Measurements from ENCODE around the gene CMSS1.
A peak's percentile ranks its signal among the peaks of the same experiment; 100 is the strongest.

Gene CMSS1

GRCh38 chr3:100068826-100069225, 251.2 kb downstream of the CMSS1 start:
- peak; percentile 90 for DNase-seq

GRCh38 chr3:100069472-100069871, 251.8 kb downstream of the CMSS1 start:
- no peak for DNase-seq

DNA sequence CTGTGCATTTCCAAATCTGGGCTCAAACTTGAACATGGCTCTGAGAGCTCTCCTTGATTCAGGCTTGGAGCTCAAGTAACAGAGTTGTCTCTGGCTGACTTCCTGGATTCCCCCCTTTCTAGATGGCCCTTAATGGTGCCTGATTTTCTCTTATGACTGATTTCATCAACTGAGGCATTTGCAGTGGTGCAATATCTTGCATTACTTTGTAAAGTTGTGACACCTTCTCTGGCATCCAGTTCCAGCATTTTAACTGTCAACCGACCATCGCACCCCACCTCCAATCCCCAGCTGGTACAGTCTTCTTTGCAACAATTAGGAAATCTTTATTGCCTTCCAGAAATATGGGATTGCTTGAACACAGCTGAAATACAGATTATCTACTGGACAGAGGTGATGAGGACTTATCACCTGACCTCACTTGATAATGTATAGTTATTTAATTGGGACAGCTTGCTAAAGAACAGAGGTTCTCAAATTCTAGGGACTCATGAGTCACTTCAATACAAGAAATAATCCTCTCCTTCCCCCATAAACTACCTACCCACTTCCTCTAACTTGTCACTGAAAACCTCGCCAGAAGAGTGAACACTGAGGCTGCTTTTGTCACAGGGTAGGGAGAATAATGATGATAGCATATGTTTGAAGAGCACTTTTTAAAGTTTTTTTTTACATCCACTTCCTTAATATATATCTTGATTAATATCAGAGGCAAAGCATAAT, 254.8 kb downstream of the CMSS1 start:
- DNase-seq, result peak; percentile 78

- peak; percentile 24 for DNase-seq
Measured at GRCh38 chr3:100073049-100073713, 255.5 kb downstream of the CMSS1 start.

DNA sequence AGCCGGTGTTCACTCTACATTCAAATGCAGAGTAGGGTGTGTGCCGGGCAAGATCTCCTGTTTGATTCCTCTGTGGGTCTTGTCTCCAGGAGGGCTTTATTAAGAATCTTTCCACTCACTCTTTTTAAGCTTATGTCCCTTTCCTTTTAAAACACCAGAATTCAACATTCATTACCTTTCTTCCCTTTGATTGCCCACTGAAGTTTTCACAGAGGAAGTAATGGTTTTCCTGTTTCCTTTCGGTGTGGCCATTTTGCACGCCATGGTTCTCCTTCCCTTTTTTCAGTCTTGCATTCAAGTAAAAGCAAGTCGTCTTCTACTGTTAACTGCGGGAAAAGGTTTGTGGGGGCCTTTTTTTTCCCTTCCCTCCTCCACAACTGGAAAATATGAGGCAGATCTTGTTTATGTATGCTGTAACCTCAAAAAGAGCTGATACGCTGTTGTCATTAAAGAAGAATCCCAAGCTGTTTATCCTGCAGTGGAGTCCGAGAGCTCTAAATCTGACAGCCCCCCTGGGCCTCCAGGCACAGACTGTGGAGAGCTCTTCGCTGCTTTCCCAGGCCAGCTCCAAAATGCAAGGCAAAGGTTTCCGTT, 256.1 kb downstream of the CMSS1 start:
- peak; percentile 70 for DNase-seq

- DNase-seq, result no peak
Measured at GRCh38 chr3:100075196-100075595, 257.5 kb downstream of the CMSS1 start.

DNA sequence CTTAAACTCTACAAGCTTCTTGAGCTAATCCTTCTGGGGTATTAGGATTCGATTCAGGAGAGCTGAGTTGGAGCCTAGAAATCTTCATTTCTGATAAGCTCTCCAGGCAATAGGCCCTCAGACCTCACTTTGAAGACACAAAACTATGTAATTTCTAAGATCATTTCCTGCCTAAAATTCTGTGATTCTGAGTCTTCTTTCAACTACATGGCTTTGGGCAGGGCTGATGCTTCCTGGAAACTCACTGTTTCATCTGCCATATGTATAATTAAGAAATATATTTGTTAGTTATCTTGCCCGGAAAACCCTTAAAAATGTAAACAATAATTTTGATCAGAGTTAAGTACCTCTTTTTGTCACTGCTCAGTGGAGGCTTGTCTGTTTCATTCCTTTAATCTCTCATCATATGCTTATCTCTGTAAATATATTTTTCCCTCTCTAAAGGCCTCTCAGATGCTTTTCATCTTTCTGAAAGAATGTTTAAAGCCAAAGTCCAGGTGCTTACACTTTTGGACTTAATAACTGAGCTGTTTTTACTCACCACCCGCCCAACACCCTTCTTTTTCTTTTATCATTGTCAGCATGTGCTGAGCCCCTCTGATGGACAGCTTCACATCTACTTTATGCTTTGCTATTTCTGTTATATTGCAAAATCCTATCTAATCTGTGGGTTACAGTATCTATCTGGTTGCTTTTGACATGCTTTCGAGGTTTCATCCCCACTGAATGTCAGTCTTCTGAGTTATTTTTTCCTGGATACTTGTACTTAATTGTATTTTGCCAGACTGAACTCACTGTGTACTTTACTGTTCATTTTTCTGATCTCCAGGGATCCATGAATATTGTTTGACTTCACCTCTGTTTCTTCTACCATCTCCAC, 258.4 kb downstream of the CMSS1 start:
- DNase-seq, result peak; percentile 77

DNA sequence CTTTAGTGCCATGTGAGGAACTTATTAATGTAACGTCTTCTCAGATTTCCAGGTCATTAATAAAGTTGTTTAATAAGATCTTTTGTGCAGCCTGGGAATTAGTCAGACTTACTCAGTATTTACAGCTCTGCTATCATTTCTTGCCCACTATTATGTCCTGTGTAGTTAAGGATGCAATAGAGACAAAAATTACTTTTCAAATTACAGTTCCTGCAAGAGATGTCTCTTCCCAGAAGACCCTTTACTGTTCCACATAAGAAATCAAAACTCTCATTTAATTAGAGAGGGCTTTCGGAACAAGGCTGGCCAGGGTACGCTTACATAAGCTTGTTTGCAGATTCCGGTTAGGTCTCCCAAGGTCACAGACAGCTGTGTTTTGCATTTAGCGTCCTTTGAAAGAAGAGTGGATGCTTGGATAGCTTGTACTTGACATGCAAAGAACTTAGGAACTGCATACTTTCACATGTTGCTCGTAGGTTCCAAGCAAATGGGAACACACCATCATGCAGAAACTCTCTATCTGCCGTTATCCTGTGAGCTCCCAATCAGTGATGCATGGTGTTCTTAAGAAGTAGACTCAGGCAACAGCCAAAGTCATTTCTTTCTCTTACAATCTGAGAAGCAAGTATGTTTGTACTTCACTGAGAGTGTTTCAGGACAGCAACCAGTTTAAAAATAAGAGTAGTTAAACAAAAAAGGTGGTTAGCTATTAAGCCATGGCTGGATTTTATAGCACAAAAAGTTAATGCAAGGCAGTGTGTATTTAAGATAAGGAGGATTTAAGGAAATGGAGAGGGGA, 259.3 kb downstream of the CMSS1 start:
- no peak for DNase-seq

- DNase-seq, result no peak
Measured at GRCh38 chr3:100079328-100079727, 261.7 kb downstream of the CMSS1 start.

DNA sequence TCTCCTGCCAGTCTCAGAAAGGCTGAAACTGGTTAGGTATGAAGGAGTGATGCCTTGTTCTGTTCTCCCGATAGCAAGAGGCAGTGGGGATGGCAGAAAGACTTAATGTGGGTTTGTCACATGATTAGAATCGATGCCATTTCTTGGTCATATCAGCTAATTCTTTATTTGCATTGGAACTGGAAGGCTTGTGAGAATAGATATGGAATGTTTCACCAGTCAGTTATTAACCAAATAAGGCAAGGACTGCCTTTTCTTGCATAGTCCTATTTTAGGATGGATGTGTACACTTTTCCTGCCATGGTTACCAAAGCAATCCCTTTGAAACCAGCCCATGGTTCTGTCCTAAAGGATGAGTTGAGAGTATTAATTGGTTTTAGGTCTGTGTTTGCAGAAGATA, 262.9 kb downstream of the CMSS1 start:
- DNase-seq, result no peak

GRCh38 chr3:100081311-100081710, 263.6 kb downstream of the CMSS1 start:
- no peak for DNase-seq

- peak; percentile 64 for DNase-seq
Measured at GRCh38 chr3:100081986-100082692, 264.5 kb downstream of the CMSS1 start.

DNA sequence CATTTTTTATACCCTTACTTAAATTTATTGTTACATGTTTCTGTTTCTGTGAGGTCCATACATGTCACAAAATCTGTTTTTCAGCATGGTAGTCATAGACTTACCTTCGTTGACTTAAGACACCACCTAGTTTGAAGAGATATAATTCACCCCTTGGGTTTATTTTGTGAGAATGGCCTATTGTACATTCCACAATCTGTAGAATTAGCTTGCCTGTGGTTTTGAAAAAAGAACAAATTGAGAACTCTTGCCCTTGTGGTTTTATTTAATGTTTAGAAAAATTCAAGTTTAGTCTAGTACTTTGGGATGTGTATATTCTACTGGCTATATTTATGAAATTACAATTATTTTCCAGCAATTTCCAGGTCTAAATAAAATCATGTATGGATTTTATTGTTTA, 265.1 kb downstream of the CMSS1 start:
- peak; percentile 39 for DNase-seq

DNA sequence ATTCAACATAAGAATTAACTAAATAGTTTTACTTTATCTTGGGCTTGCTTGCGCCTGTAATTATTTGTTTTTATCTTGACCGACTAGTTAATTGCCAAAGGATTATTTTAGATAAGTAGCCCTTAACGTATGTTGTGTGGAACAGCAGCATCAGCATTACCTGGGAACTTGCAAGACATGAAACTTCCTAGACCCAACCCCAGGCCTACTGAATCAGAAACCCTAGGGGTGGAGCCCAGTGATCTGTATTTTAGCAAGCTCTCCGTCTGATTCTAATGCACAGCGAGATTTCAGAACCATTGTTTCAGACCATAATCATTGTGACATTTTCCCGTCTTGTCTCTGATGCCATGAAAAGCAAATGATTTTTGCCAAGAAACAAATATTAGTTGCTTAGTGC, 265.5 kb downstream of the CMSS1 start:
- DNase-seq, result peak; percentile 14

GRCh38 chr3:100084100-100084806, 266.6 kb downstream of the CMSS1 start:
- peak; percentile 67 for DNase-seq

GRCh38 chr3:100086401-100086800, 268.7 kb downstream of the CMSS1 start:
- no peak for DNase-seq

DNA sequence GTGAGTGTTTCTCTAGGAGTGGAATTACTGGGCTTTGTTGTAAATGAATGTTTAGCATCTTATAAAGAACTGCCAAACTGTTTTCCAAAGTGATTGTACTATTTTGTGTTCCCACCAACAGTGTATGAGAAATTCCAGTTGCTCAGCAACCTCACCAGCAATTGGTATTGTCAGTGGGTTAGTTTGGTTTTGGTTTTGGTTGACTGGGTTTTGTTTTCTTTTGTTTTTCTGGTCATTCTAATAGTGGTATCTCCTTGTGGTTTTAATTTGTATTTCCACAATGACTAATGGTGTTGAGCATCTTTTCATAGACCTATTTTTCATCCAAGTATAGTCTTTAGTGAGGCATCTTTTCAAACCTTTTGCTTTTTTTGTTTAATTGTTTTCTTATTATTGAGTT, 269.5 kb downstream of the CMSS1 start:
- peak; percentile 49 for DNase-seq

DNA sequence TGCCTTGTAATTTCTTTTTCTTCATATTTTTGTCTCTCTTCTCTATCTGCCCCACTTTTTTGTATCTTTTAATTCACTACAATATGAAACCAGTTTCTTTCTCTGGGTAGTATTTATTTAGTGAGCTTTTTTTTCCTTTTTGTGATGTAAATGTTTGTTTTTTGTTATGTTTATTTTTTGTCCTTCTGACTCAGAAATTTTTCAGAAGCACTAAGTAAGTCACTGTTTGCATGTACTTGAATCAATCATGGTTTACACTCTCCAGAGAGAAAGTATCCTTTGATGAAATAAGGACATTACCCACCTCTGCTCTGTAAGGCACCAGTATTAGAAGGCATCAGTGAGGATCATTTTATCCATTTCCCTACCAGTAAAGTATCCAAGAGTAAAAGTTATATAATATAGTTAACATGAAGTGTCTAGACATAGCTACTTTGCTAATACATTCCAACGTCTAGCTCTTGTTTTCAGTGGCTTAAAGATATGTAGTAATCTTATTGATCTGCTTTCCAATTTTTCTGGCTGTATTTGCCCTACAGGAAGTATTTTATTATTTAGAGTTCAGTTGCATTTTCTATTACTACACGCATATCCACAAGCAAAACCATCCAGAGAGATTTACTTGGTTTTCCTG, 271.2 kb downstream of the CMSS1 start:
- DNase-seq, result no peak

DNA sequence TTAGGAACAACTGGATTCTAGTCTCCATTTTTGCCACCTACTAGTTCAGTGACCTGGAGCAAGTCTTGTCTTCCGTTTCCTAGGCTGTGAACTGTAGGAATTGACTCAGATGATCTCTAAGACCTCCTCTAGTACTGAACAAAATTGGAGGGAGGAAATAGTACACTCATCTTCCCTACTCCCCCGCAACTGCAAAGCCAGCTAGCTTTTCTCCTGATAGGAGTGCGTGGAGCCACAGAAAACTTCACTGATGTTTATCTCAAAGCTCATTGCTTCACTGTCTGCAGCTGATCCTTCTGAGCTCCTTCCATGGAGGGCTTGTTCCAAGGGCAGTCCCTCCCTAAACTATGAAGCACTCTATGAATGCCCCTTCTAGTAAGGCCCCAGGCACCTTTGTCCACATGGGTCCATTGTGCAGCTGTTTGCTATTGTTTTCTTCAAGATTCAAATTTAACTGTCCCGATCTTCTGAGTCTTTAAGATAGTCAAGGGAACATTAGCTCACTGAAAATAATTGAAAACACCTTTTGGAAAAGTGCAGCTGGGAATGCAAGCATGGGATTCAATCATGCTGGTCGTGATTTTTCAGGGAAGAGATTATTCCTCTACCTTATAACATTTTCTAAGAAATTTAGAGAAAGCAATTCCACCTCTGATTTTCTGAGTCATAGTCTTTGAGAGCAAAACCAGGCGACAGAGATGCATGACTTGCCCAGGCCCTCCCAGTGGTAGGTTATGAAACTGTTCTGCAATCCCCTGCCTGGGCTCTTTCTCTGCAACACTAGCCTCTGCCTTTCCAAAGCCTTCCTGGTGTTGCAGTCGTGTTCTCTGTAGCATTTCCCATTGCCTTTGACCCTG, 272.4 kb downstream of the CMSS1 start:
- DNase-seq, result peak; percentile 79

- DNase-seq, result no peak
Measured at GRCh38 chr3:100090669-100091005, 273.0 kb downstream of the CMSS1 start.
